Measurements from ENCODE around the gene SECISBP2L.

DNA sequence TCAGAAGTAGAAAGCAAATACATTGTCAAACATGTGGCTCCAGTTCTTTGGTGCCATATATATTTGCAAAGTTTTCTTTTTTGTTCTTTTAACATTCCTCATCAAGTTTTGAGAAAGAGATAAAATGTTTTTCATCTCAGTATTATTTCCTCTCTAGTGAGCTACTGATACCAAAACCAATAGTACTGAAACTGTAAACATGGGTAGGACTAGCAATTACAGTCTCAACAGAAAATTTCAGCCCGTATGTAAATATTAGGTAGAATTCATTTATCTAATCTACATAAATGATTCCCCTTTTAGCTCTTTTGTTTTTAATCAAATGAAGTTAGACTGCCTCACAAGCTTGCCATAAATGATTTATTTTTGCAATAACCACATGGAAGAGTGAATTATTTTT is 21.4 kb downstream of the SECISBP2L start:
- TF ChIP-seq EZH2phosphoT487 (IDR thresholded peaks at IDR 0.05), result no peak
- TF ChIP-seq, protein P1, sequence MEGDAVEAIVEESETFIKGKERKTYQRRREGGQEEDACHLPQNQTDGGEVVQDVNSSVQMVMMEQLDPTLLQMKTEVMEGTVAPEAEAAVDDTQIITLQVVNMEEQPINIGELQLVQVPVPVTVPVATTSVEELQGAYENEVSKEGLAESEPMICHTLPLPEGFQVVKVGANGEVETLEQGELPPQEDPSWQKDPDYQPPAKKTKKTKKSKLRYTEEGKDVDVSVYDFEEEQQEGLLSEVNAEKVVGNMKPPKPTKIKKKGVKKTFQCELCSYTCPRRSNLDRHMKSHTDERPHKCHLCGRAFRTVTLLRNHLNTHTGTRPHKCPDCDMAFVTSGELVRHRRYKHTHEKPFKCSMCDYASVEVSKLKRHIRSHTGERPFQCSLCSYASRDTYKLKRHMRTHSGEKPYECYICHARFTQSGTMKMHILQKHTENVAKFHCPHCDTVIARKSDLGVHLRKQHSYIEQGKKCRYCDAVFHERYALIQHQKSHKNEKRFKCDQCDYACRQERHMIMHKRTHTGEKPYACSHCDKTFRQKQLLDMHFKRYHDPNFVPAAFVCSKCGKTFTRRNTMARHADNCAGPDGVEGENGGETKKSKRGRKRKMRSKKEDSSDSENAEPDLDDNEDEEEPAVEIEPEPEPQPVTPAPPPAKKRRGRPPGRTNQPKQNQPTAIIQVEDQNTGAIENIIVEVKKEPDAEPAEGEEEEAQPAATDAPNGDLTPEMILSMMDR (IDR thresholded peaks at IDR 0.05), result no peak

Data from neural progenitor cell (in vitro differentiated cells).